ENCODE results near the gene SPEF2. TPM values are rescaled to one million over a fixed set of nuclear protein-coding genes. Genes with fewer than 3 reads are reported as not detected.

The SPEF2 gene
- polyA plus RNA-seq, 2 of the 4 experiments (the other 2 are of a cell fraction), result 2.2 to 8.7 TPM

DNA sequence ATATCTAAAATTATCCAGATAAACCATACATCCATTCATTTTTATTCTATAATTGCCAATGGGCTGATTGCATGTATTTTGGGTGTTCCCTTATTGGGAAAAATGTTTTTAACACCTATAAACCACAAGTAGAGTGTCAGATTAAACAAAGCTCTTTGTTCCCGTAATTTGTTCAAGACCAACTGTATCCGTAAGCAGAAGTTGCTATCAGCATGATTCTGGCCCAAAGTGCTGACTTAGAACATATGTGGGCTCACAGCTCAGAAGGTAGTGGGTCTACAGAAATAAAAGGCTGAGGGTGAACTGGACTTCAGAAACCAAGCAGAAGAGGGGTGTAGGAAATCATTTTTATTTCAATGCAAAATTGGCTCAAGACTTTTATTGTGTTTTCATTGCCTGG, 215.6 kb downstream of the SPEF2 start:
- 25% methylated on average over 2 of the region's 2 CpGs for WGBS (ENCODE audit: missing lambda C conversion rate)
- FAIRE-seq (no peak), DNase-seq (ENCODE audit: low read depth in 1 of 2, low spot score in 1 of 2) (no peak), ATAC-seq (no peak)
- CTCF ChIA-PET, result no interaction called here
- no peak overlapping the region for H3K4me3 ChIP-seq
- POLR2A ChIA-PET, result no interaction called here
- TF ChIP-seq PHF8 (IDR thresholded peaks at IDR 0.05; ENCODE audit: borderline replicate concordance, low read depth) (no peak), CHD2 (IDR thresholded peaks at IDR 0.05; ENCODE audit: low read length, partially characterized antibody) (no peak), ZC3H11A (IDR thresholded peaks at IDR 0.05) (no peak), CBX8 (IDR thresholded peaks at IDR 0.05) (no peak), JUNB (IDR thresholded peaks at IDR 0.05) (no peak)
- no peaks in the 10 kb centered on the region for H3K9me3 ChIP-seq
- H3K4me2 ChIP-seq, result no peak overlapping the region
- no peak overlapping the region for H3K27ac ChIP-seq
- H3K4me1 ChIP-seq, result no peaks in the 10 kb centered on the region

GRCh38 chr5:35835796-35836742, 218.4 kb downstream of the SPEF2 start:
- WGBS (ENCODE audit: missing lambda C conversion rate), result 27% methylated on average over 7 of the region's 7 CpGs
- ChIA-PET POLR2A (no interaction called here), CTCF (no interaction called here)
- Histone ChIP-seq H3K27ac (no peak overlapping the region), H3K4me1 (no peaks in the 10 kb centered on the region), H3K4me3 (no peak overlapping the region), H3K4me2 (no peak overlapping the region), H3K9me3 (no peaks in the 10 kb centered on the region)
- DNase-seq (ENCODE audit: low read depth in 1 of 2, low spot score in 1 of 2) (no peak), FAIRE-seq (no peak), ATAC-seq (no peak)
- TF ChIP-seq TFCP2L1 (CRISPR knock-in tag; IDR thresholded peaks at IDR 0.05) (no peak), HES2 (IDR thresholded peaks at IDR 0.05) (no peak), EHMT2 (IDR thresholded peaks at IDR 0.05; ENCODE audit: low read depth) (no peak), NR3C1 (IDR thresholded peaks at IDR 0.05) (no peak), HOXB5 (CRISPR knock-in tag; IDR thresholded peaks at IDR 0.05) (no peak), ATOH8 (CRISPR knock-in tag; IDR thresholded peaks at IDR 0.05; ENCODE audit: low read depth) (no peak), RAD21 (conservative IDR thresholded peaks at IDR 0.05 in 1 of 2, IDR thresholded peaks at IDR 0.05 in 1 of 2) (no peak), ESRRA (IDR thresholded peaks at IDR 0.05; ENCODE audit: borderline replicate concordance, low read length) (no peak), RNF2 (IDR thresholded peaks at IDR 0.05; ENCODE audit: borderline replicate concordance, low read depth) (no peak), NPAS2 (CRISPR knock-in tag; IDR thresholded peaks at IDR 0.05; ENCODE audit: borderline replicate concordance) (no peak), FOXS1 (CRISPR knock-in tag; IDR thresholded peaks at IDR 0.05) (no peak), NFE2L2 (conservative IDR thresholded peaks at IDR 0.05; ENCODE audit: low read length) (no peak), ZSCAN20 (CRISPR knock-in tag; IDR thresholded peaks at IDR 0.05) (no peak), MAFK (IDR thresholded peaks at IDR 0.05; ENCODE audit: partially characterized antibody) (no peak)
- TF ChIP-seq, protein P1, sequence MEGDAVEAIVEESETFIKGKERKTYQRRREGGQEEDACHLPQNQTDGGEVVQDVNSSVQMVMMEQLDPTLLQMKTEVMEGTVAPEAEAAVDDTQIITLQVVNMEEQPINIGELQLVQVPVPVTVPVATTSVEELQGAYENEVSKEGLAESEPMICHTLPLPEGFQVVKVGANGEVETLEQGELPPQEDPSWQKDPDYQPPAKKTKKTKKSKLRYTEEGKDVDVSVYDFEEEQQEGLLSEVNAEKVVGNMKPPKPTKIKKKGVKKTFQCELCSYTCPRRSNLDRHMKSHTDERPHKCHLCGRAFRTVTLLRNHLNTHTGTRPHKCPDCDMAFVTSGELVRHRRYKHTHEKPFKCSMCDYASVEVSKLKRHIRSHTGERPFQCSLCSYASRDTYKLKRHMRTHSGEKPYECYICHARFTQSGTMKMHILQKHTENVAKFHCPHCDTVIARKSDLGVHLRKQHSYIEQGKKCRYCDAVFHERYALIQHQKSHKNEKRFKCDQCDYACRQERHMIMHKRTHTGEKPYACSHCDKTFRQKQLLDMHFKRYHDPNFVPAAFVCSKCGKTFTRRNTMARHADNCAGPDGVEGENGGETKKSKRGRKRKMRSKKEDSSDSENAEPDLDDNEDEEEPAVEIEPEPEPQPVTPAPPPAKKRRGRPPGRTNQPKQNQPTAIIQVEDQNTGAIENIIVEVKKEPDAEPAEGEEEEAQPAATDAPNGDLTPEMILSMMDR (IDR thresholded peaks at IDR 0.05), result no peak

Measured in A549 (cell line).